Measurements from ENCODE around the gene DDB1. TPM values are rescaled to one million over a fixed set of nuclear protein-coding genes. Genes with fewer than 3 reads are reported as not detected.

DDB1 gene
- total RNA-seq, 1 experiment from 2014 or later, result 284 TPM

- Mint-ChIP-seq H3K27ac (ENCODE audit: unreplicated experiment) (no peak overlapping the region), H3K9me3 (ENCODE audit: unreplicated experiment) (peaks cover 12% of the 10 kb centered on the region), H3K4me1 (ENCODE audit: low read depth, unreplicated experiment) (peaks cover 10% of the 10 kb centered on the region), H3K36me3 (ENCODE audit: insufficient read depth, unreplicated experiment) (peaks cover 24% of the 10 kb centered on the region), H3K4me3 (ENCODE audit: unreplicated experiment) (no peak overlapping the region), H3K27me3 (ENCODE audit: insufficient read depth, unreplicated experiment) (no peaks in the 10 kb centered on the region)
- TF ChIP-seq, protein P1, sequence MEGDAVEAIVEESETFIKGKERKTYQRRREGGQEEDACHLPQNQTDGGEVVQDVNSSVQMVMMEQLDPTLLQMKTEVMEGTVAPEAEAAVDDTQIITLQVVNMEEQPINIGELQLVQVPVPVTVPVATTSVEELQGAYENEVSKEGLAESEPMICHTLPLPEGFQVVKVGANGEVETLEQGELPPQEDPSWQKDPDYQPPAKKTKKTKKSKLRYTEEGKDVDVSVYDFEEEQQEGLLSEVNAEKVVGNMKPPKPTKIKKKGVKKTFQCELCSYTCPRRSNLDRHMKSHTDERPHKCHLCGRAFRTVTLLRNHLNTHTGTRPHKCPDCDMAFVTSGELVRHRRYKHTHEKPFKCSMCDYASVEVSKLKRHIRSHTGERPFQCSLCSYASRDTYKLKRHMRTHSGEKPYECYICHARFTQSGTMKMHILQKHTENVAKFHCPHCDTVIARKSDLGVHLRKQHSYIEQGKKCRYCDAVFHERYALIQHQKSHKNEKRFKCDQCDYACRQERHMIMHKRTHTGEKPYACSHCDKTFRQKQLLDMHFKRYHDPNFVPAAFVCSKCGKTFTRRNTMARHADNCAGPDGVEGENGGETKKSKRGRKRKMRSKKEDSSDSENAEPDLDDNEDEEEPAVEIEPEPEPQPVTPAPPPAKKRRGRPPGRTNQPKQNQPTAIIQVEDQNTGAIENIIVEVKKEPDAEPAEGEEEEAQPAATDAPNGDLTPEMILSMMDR (IDR thresholded peaks at IDR 0.05; ENCODE audit: insufficient read depth in 1 of 2, low read depth in 1 of 2, low read length in 1 of 2, severe bottlenecking in 1 of 2, unreplicated experiment in 1 of 2), result no peak
- BruUV-seq (replicated peaks), result no TSS peak
- Histone ChIP-seq H3K4me3 (ENCODE audit: low read depth, low read length) (no peak overlapping the region), H3K4me1 (0 out of 2 replicates have a peak, but pooled peaks cover 5% of the 10 kb centered on the region), H3K9me3 (no peaks in the 10 kb centered on the region), H3K27me3 (replicated peaks; ENCODE audit: control insufficient read depth, insufficient read depth, low read length) (no peaks in the 10 kb centered on the region), H3K36me3 (ENCODE audit: control insufficient read depth, insufficient read depth, low read length) (peaks cover 7% of the 10 kb centered on the region)
- ChIA-PET POLR2A (no interaction called here), CTCF (interaction anchor here (1.1 kb wide), 1 partner anchor 8 kb away, joined by 3 read pairs; no protein-coding TSS in a partner anchor)
- intact Hi-C loops (cut with micrococcal nuclease; ENCODE audit: unreplicated experiment), result no loop called here
- no peak for DNase-seq
Observed at GRCh38 chr11:61280883-61281580, 51.9 kb downstream of the DDB1 start.

GRCh38 chr11:61279934-61280659, 52.8 kb downstream of the DDB1 start:
- ChIA-PET CTCF (no interaction called here), POLR2A (no interaction called here)
- BruUV-seq (replicated peaks), result no TSS peak
- no peak overlapping the region for H3K4me3 Mint-ChIP-seq (ENCODE audit: unreplicated experiment)
- no peaks in the 10 kb centered on the region for H3K27me3 ChIP-seq (replicated peaks; ENCODE audit: control insufficient read depth, insufficient read depth, low read length)
- H3K4me1 ChIP-seq, result 0 out of 2 replicates have a peak, but pooled peaks cover 5% of the 10 kb centered on the region
- TF ChIP-seq, protein P1 (IDR thresholded peaks at IDR 0.05; ENCODE audit: insufficient read depth in 1 of 2, low read depth in 1 of 2, low read length in 1 of 2, severe bottlenecking in 1 of 2, unreplicated experiment in 1 of 2), result peak in 1 of 2 experiments; percentile 5
- no peaks in the 10 kb centered on the region for H3K27me3 Mint-ChIP-seq (ENCODE audit: insufficient read depth, unreplicated experiment)
- DNase-seq, result no peak
- H3K36me3 ChIP-seq (ENCODE audit: control insufficient read depth, insufficient read depth, low read length), result peaks cover 4% of the 10 kb centered on the region
- no peaks in the 10 kb centered on the region for H3K9me3 ChIP-seq
- H3K4me3 ChIP-seq (ENCODE audit: low read depth, low read length), result no peak overlapping the region
- H3K4me1 Mint-ChIP-seq (ENCODE audit: low read depth, unreplicated experiment), result peaks cover 10% of the 10 kb centered on the region
- intact Hi-C loops (cut with micrococcal nuclease; ENCODE audit: unreplicated experiment), result no loop called here
- H3K9me3 Mint-ChIP-seq (ENCODE audit: unreplicated experiment), result peaks cover 12% of the 10 kb centered on the region
- H3K36me3 Mint-ChIP-seq (ENCODE audit: insufficient read depth, unreplicated experiment), result peaks cover 19% of the 10 kb centered on the region
- no peak overlapping the region for H3K27ac Mint-ChIP-seq (ENCODE audit: unreplicated experiment)

DNA sequence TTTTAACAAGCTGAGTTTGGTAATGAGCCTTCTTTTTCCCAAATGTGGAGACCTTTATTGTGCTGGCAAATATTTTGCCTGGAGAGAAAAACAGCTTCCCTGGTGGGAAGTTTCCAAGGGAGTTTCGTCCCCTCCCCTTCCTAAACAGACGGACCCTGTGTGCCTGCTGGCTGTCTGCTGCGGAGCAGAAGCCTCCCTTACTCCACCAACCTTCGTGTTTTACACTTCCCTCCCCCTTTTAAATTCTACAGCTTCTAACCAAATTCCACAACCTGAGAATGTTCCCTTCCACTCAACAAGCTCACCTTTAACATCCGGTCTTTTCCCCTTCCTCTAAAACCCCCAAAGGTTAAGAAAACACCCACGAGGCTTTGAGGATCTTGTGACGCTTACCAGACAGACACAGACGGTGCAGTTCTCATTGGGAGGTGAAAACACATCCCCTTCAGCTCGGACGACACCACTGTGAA, 54.9 kb downstream of the DDB1 start:
- CTCF ChIA-PET, result interaction anchor here (0.9 kb wide), 1 partner anchor 108 kb away, joined by 3 read pairs; no protein-coding TSS in a partner anchor
- POLR2A ChIA-PET, result interaction anchor here (0.6 kb wide), 1 partner anchor 56 kb away, joined by 3 read pairs; no protein-coding TSS in a partner anchor
- H3K36me3 Mint-ChIP-seq (ENCODE audit: insufficient read depth, unreplicated experiment), result peaks cover 10% of the 10 kb centered on the region

More for the DNA sequence above, 54.9 kb downstream of the DDB1 start:
- Histone ChIP-seq H3K36me3 (ENCODE audit: control insufficient read depth, insufficient read depth, low read length) (peaks cover 2% of the 10 kb centered on the region), H3K4me3 (ENCODE audit: low read depth, low read length) (no peak overlapping the region), H3K27me3 (replicated peaks; ENCODE audit: control insufficient read depth, insufficient read depth, low read length) (no peaks in the 10 kb centered on the region), H3K9me3 (no peaks in the 10 kb centered on the region), H3K4me1 (no peaks in the 10 kb centered on the region)
- TF ChIP-seq, protein P1 (IDR thresholded peaks at IDR 0.05; ENCODE audit: insufficient read depth in 1 of 2, low read depth in 1 of 2, low read length in 1 of 2, severe bottlenecking in 1 of 2, unreplicated experiment in 1 of 2), result no peak
- no TSS peak for BruUV-seq (replicated peaks)
- Mint-ChIP-seq H3K9me3 (ENCODE audit: unreplicated experiment) (no peaks in the 10 kb centered on the region), H3K4me3 (ENCODE audit: unreplicated experiment) (no peak overlapping the region), H3K4me1 (ENCODE audit: low read depth, unreplicated experiment) (no peaks in the 10 kb centered on the region), H3K27ac (ENCODE audit: unreplicated experiment) (no peak overlapping the region), H3K27me3 (ENCODE audit: insufficient read depth, unreplicated experiment) (no peaks in the 10 kb centered on the region)
- DNase-seq, result no peak
- intact Hi-C loops (cut with micrococcal nuclease; ENCODE audit: unreplicated experiment), result no loop called here

All from Caco-2 (cell line).